Inferior parietal cortex (tissue), 1 donor: ENCODE measurements around the gene CDC42SE2.
"Not testable (repeated sequence)": the region's sequence is repeated elsewhere in the genome, so short reads cannot be mapped to it uniquely, and the experiment has no call there.

ENCODE experiments used
- DNase-seq: peaks from one replicate; pipeline ENCODE4 v3.0.0-alpha.2; 2016; ENCODE audit errors: extremely low spot score

The CDC42SE2 gene

DNA sequence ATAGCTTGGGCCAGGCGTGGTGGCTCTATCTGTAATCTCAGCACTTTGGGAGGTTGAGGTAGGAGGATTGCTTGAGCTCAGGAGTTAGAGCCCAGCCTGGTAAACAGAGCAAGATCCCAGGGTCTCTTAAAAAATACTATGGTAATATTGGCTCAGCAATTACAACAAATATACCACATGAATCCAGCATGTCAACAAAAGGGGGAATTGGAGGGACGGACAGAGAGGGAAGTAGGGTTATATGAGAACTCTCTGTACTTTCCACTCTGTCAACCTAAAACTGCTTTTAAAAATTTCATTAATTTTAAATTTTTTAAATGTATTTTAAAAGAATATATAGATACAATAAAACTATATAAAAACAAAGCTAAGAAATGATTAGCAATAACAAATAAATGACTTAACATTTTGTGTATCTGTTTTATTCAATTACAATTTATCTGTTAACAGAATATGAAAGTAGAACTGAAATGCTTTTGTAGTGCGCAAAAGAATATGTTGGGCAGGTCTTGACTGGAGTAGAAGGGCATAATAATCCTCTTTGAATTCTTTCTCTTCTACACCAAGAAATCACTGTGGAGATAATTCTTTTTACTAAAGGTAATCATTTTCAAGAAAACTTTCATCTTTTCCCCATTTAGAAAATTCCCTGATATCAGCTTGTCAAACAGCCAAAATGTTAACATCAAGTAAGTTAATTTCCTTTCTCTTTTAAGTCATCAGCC is 12.9 kb upstream of the CDC42SE2 start:
- DNase-seq: no peak

- no peak for DNase-seq
Measured at GRCh38 chr5:131252824-131253171, 11.1 kb upstream of the CDC42SE2 start.

DNA sequence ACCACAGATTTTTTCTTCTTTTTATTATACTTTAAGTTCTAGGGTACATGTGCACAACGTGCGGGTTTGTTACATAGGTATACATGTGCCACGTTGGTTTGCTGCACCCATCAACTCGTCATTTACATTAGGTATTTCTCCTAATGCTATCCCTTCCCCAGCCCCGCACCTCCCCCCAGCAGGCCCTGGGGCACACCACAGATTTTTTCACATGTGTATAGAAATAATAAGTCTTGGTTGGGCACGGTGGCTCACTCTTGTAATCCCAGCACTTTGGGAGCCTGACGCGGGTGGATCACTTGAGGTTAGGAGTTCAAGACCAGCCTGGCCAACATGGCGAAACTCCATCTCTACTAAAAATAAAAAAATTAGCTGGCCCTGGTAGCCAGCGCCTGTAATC is 9.8 kb upstream of the CDC42SE2 start:
- DNase-seq: not testable (repeated sequence)

DNA sequence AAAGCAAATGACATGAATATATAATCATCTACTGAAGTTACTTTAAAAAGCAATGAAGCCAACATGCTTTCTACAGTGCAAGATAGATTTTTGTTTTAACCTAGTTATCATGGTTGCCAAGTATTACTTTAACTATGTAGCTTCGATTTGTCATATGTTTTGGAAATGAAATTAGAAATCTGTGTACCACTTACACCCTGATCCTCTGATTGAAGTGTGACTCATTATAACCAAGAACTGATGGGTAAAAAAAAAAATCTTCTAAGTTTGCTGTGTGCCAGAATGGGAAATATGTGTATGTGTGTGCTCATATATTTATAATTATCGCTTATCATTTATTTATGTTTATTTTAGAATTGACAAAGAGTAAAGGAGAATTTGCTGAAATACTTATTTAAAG is 9.1 kb upstream of the CDC42SE2 start:
- DNase-seq: no peak

- DNase-seq: no peak
Measured at GRCh38 chr5:131256507-131256823, 7.4 kb upstream of the CDC42SE2 start.

DNA sequence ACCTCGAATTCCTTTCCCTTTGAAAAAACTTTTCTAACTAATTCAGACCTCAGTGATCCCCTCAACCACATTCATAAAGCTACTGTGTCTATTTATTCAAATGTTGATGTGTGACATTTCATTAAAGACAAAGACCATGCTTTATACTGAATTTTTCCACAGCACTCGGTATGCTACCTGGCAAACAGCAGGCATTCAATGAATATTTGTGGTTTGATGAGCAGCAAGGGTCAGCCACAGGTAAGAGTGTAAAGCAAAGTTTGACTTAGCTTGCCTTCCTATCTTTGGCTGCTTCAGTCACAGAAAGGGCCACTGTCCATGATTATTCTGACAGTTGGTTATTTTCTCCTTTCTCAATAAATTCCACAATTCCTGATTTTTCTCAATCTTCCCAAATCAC is 5.1 kb upstream of the CDC42SE2 start:
- no peak for DNase-seq

GRCh38 chr5:131259326-131259725 is 4.5 kb upstream of the CDC42SE2 start:
- no peak for DNase-seq

DNA sequence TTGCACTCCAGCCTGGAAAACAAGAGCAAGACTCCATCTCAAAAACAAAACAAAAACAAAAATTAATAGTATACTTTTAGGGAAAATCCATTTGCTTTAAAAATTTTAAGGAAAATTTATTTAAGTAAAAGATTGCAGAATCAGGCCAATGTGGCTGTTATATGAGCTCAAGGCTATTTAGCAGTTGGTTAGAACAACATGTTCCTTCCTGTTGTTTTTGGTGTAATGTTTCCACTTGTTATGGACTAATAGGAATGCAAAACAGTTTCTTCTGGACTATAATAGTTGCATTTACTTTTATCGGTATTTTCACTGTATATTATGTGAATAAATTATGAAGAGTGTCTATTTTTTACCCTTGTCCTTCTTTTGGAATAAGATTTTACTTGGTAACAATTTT is 3.0 kb upstream of the CDC42SE2 start:
- no peak for DNase-seq

GRCh38 chr5:131261483-131261882 is 2.4 kb upstream of the CDC42SE2 start:
- no peak for DNase-seq

DNA sequence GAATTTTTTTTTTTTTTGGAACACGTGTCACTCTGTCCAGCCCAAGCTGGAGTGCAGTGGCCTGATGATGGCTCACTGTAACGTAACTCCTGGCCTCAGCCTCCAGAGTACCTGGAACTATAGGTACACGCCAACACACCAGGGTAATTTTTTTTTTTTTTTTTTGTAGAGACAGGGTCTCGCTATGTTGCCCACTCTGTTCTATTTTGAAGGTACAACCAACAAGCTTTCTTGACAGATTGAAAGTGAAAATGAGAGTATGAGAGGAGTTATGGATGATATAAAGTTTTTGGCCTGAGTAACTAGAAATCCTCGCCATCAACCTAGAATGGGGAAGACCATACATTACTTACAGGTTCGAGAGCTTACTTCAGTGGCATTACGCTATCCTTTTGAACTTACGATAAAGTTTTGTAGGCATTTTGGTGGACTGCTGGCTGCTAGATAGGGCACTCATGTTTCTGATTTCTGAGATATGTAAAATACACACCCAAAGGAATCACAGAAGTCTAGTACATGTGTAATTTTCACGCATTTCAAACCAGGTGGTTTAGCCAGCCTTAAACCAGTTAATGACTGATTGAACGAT is 806 bp upstream of the CDC42SE2 start:
- DNase-seq: no peak

DNA sequence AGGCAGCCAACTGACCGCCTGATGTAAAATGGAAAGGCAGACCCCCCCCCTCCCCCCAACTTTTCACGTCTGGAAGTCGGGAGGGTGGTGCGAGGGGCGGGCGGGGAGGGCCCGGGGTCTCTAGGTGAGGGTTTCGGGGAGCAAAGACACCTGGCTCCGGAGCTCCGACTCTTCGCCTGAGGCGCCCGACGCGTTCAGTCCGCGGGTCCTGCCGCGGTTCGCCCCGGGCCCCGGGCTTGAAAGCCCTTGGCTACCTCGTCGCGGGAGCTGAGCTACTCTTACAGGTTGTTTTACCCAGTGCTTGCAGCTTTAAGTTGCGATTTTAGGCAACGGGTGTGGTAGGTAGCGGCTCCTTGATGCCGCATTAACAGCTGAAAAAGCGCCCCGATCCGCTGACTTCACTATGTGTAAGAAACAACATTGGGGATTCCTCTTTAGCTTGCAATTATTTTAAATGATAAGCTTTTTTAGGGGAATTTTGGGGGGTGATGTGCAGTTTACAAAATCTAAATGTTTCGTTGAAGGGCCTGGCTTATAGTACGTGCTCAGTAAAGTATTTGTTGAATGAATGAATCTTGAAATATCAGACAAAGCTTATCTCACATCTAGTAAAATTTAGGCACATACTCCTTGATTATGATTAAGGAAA is 722 bp downstream of the CDC42SE2 start:
- no peak for DNase-seq

DNA sequence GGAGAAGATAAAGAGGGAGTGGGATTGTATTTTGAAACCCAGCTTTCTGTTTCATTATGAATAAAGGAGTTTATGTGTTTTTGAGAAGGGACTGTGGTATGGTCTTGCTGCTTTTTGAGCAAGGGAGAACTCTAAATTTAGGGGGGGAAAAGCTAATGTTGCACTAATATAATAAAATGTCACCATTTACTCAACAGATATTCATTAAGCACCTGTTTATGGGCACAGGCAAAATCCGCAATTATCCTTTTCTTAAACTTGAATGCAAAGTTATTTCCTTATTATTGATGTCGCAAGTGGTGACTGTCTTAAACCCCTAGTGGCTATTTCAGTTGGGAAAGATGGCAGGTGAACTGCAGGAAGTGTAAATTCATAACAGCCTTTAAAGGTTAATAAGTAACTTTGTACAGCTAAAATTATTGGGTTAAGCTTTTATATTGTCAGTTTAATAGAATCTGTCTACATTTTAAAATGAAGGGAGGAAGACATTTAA is 1.5 kb downstream of the CDC42SE2 start:
- DNase-seq: no peak

DNA sequence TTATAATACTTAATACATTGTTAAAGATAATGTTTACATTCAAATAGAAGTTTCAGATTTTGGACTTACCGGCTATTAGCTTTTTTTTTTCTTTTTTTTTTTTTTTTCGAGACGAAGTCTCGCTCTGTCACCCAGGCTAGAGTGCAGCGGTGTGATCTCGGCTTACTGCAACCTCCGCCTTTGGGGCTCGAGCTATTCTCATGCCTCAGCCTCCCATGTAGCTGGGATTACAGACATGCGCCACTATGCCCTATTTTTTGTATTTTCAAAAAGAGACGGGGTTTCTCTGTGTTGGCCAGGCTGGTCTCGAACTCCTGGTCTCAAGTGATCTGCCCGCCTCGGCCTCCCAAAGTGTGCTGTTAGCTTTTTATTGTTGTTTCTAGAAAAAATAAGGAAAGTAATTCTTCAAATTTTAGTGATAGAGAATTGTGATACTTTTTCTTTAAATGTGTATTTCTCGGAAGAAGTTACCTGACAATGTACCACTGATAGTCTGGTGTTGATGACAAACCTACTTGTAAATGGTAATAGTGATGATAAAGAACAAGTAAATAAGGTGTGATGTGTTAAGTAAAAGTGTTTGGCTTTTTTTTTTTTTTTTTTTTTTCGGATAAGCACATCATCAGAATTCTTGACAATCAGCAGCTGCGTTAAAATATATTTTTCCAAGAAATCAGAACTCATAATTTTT is 2.7 kb downstream of the CDC42SE2 start:
- DNase-seq: no peak

DNA sequence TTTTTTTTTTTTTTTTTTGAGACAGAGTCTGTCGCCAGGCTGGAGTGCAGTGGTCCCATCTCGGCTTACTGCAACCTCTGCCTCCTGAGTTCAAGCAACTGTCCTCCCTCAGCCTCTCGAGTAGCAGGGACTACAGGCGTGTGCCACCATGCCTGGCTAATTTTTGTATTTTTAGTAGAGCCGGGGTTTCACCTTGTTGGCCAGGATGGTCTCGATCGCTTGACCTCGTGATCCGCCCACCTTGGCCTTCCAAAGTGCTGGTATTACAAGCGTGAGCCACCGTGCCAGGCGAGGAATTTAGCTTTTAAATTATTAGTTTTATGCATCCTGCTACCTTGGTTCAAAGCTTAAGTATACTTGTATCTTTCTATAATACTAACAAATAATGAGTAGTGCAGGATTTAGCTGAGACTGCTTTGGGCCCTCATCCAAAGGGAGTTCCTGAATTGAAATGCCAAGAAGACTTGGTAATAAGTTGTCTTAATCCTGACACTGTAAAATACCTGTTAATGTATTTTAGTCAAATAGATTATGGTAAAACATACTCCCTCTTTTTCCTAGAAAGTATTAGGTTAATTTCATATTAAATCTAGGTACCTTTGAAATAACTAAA is 5.0 kb downstream of the CDC42SE2 start:
- DNase-seq: no peak

DNA sequence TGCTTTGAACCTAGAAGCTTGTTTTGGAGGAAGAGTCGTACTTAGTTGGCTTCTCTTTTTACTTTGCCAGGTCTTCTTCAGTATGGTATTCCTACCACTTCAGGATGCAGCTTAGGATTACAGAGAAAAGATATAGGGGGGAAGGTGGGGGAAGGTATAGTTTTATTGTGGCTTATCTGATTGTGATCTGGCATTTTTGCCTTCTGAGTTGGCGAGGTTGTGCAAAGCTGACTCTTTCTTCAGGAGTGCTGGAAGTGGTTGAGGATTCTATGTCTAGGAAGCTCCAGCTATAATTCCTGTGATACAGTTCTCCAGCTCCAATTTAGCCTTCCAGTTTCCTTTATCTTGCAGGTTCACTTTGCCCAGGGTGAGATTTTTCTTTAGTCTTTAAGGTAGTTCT is 7.0 kb downstream of the CDC42SE2 start:
- no peak for DNase-seq

- DNase-seq: not testable (repeated sequence)
Measured at GRCh38 chr5:131271888-131272287, 8.0 kb downstream of the CDC42SE2 start.

DNA sequence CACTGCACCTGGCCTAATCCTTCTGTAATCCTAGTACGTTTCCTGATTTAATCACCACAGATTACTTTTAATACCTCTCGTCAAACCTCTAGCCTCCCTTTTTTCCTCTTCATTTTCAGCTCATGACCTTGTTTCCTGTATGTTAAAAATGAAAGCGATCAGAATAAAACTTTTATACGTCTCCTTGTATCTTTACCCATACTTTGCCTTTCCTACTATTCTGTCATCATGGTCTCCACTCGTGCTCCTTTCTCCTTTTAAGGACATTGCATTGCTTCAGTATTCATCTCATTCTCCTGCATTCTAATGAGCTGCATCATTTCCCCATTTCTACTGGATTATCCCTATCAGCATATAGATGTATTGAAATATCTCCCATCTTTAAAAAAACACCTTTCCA is 8.5 kb downstream of the CDC42SE2 start:
- no peak for DNase-seq

DNA sequence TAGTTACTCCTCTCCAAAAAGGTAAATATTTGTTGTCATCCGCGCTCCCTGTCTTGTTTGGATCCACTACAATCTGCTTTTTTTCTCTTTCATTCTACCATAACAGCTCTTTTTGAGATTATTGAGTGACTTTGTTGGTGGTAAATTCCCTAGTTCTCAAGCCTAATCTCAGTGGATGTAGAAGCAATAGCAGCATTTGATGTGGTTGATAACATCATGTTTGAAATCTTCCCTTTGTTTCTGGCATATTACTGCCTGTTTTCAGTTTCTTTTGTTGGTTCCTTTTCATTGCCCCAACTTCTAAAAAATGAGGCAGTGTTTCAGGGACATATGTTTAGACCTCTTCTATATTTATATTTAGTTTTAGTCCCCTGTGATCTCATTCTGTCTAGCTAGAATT is 8.9 kb downstream of the CDC42SE2 start:
- no peak for DNase-seq

GRCh38 chr5:131274326-131275063 is 10.6 kb downstream of the CDC42SE2 start:
- DNase-seq: no peak

DNA sequence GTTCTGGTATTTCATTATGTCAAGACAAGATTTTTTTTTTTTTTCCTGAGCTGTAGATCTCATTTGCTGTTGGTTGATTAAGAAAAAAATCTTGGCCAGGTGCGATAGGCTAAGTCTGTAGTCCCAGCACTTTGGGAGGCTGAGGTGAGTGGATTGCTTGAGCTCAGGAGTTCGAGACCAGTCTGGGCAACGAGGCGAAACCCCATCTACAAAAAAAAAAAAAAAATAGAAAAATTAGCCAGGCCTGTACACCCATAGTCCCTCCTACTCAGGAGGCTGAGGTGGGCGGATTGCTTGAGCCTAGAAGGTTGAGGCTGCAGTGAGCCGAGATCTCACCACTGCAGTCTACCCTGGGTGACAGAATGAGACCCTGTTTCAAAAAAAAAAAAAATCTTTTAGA is 12.2 kb downstream of the CDC42SE2 start:
- DNase-seq: no peak

DNA sequence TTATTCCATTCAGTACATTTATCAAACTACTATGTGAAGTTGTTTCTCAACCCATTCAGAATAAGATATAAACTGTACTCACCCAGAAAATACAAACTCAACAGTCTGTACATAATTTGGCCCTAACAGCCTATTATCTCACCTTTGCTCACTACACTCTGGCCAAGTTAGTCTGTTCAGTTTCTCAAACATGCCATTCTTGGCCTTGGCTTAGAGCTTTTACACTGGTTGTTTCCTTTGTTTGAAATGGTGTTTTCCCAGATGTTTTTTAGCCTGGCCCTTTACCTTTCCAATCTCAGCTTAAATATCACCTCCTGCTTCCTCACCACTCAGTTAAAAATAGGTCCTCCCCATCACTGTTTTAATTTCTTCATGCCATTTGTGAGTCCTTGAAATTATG is 13.6 kb downstream of the CDC42SE2 start:
- DNase-seq: no peak
